Muscle layer of colon (tissue), 2 donors: ENCODE measurements around the gene S100A10.

Source experiments
- H3K27ac ChIP-seq: one replicate; pipeline ENCODE4 v1.7.0; 2013; ENCODE audit warnings: low read depth, mild to moderate bottlenecking, low read length, moderate library complexity
- H3K27me3 ChIP-seq, 2 donors: one replicate each; pipeline ENCODE4 v1.7.0; 2013; ENCODE audit warnings: low read length in 2 of 2, mild to moderate bottlenecking in 2 of 2; ENCODE audit not compliant: insufficient read depth in 2 of 2, control insufficient read depth in 1 of 2
- H3K36me3 ChIP-seq: one replicate; pipeline ENCODE4 v1.7.0; 2013; ENCODE audit warnings: mild to moderate bottlenecking, low read length; ENCODE audit not compliant: insufficient read depth
- H3K4me1 ChIP-seq: one replicate; pipeline ENCODE4 v1.7.0; 2013; ENCODE audit warnings: mild to moderate bottlenecking, low read length; ENCODE audit not compliant: insufficient read depth
- H3K4me3 ChIP-seq, 2 donors: one replicate each; pipeline ENCODE4 v1.7.0; 2013; ENCODE audit warnings: low read length in 2 of 2, low read depth in 1 of 2, mild to moderate bottlenecking in 1 of 2, moderate library complexity in 1 of 2
- H3K9ac ChIP-seq: one replicate; pipeline ENCODE4 v1.7.0; 2013; ENCODE audit warnings: low read length
- H3K9me3 ChIP-seq: one replicate; pipeline ENCODE4 v1.7.0; 2013; ENCODE audit warnings: mild to moderate bottlenecking, low read length
- donor health status: abdominal sarcoma.
- donor health status: Adenocarcinoma of cecum.

The S100A10 gene

GRCh38 chr1:152029144-152029928, 35.7 kb upstream of the S100A10 start:
- Histone ChIP-seq H3K4me3 (no peak overlapping the region), H3K4me1 (peaks cover 4% of the 10 kb centered on the region), H3K27ac (no peak overlapping the region), H3K36me3 (peaks cover 28% of the 10 kb centered on the region), H3K9ac (no peak overlapping the region), H3K27me3 (no peaks in the 10 kb centered on the region), H3K9me3 (no peaks in the 10 kb centered on the region)

- H3K4me3 ChIP-seq: no peak overlapping the region
- no peaks in the 10 kb centered on the region for H3K27me3 ChIP-seq
- no peak overlapping the region for H3K9ac ChIP-seq
- no peak overlapping the region for H3K27ac ChIP-seq
- H3K36me3 ChIP-seq: peaks cover 9% of the 10 kb centered on the region
- H3K4me1 ChIP-seq: no peaks in the 10 kb centered on the region
- H3K9me3 ChIP-seq: no peaks in the 10 kb centered on the region
Observed at GRCh38 chr1:152026895-152027294, 33.2 kb upstream of the S100A10 start.

DNA sequence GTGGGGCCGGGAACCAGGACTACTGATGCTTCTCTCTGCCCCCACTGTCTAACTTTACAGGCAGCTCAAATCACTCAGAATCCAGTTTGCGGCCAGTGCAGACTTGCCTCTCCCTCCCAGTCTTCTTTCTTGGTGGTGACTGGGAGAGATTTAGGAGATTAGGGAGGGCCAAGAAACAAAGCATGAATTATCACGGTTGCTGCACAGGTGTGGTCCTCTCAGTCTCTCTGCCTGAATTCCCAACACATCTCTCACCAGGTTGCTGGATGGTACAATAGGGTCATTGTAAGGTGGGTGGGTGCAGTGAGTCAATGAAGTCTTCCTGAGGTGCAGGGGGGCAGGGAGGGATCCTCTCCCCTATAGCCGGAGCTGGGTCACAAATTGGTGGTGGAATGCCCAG, 30.6 kb upstream of the S100A10 start:
- Histone ChIP-seq H3K27ac (no peak overlapping the region), H3K4me3 (no peak overlapping the region)

DNA sequence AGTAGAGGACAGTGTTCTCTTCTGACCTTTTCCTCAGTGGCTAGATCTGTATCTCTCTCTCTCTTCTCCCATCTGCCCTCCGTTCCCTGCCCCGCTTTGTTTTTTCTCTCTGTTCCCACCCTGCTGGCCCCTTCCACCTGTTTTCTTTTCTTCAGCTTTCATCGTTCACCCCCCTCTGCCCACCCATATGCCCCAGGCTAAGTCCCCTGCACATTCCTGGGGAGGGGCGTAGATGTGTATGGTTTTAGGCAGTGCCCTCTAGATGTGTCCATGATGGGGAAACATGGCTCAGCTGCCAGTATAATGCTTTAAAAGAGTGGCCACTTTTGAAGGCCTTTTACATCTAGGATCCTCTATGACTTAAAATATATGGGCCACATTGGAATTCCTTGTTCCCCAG, 29.6 kb upstream of the S100A10 start:
- Histone ChIP-seq H3K4me3 (no peak overlapping the region), H3K4me1 (no peaks in the 10 kb centered on the region), H3K36me3 (no peaks in the 10 kb centered on the region), H3K27me3 (no peaks in the 10 kb centered on the region), H3K9ac (no peak overlapping the region), H3K27ac (no peak overlapping the region), H3K9me3 (no peaks in the 10 kb centered on the region)

More for the DNA sequence above, 30.6 kb upstream of the S100A10 start:
- Histone ChIP-seq H3K9ac (no peak overlapping the region), H3K4me1 (no peaks in the 10 kb centered on the region), H3K36me3 (no peaks in the 10 kb centered on the region), H3K9me3 (no peaks in the 10 kb centered on the region), H3K27me3 (no peaks in the 10 kb centered on the region)

DNA sequence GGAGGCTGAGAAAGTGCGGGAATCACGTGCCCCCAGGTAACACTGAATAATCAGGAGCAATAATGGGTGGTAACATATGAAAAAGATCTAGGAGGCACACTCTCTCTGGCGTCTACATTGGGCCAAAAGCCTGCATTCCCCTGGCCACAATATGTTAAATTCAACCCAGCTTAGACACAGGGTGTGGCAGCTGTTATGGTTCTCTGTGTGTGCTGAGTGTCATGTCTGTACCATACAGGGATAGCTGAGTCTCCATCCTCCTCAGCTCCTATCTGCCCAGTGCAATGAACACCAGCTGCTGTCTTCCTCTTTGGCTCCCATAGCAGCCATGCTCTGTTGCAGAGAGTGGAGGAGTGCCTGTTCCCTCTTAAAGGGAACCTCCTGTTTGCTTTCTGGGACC, 28.8 kb upstream of the S100A10 start:
- H3K27me3 ChIP-seq: no peaks in the 10 kb centered on the region
- no peak overlapping the region for H3K27ac ChIP-seq
- no peak overlapping the region for H3K4me3 ChIP-seq
- H3K4me1 ChIP-seq: no peaks in the 10 kb centered on the region
- no peaks in the 10 kb centered on the region for H3K36me3 ChIP-seq
- no peaks in the 10 kb centered on the region for H3K9me3 ChIP-seq
- H3K9ac ChIP-seq: no peak overlapping the region

DNA sequence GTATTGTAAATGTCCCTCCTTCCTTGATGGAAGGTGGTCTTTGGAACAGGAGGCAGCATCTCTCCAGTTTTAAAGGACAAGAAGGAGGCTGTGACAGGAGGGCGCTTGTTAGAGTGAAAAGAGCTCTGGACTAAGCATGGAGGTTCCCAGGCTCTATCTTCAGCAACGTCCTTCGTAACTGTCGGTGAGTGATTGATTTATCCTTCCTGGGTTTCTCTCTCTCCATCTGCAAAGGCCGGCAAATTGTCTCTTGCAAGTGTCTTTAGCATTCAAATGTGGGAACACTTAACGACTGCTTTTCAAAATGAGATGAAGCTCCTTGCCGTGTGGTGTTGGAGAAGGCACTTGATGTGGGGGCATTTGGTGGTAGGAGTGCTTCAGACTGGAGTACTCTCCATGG, 27.9 kb upstream of the S100A10 start:
- Histone ChIP-seq H3K9ac (no peak overlapping the region), H3K27ac (no peak overlapping the region), H3K27me3 (no peaks in the 10 kb centered on the region), H3K4me1 (no peaks in the 10 kb centered on the region), H3K9me3 (no peaks in the 10 kb centered on the region), H3K36me3 (no peaks in the 10 kb centered on the region), H3K4me3 (no peak overlapping the region)

GRCh38 chr1:152020849-152021248, 27.2 kb upstream of the S100A10 start:
- Histone ChIP-seq H3K27ac (no peak overlapping the region), H3K4me1 (no peaks in the 10 kb centered on the region), H3K9me3 (no peaks in the 10 kb centered on the region), H3K9ac (no peak overlapping the region), H3K27me3 (no peaks in the 10 kb centered on the region), H3K36me3 (no peaks in the 10 kb centered on the region), H3K4me3 (no peak overlapping the region)

DNA sequence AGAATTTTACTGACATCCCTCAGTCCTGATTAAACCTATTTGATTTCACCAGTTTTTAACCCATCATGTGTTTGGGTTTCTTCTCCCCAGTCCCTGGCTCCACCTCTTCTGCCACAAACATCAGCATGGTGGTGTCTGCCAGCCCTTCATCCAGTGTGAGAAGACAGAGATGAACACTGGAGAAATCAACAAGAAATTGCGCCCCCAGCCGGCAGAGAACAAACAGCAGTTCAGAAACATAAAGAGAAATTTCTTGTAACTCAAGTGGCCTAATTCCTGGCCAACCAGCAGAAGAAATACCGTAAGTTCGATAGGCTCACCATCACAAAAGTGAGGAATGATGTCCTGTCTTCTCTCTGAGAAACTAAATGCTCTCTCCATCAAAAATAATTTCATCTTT, 24.9 kb upstream of the S100A10 start:
- no peak overlapping the region for H3K27ac ChIP-seq
- no peak overlapping the region for H3K4me3 ChIP-seq
- H3K9me3 ChIP-seq: no peaks in the 10 kb centered on the region
- H3K36me3 ChIP-seq: no peaks in the 10 kb centered on the region
- H3K27me3 ChIP-seq: no peaks in the 10 kb centered on the region
- no peaks in the 10 kb centered on the region for H3K4me1 ChIP-seq
- no peak overlapping the region for H3K9ac ChIP-seq

DNA sequence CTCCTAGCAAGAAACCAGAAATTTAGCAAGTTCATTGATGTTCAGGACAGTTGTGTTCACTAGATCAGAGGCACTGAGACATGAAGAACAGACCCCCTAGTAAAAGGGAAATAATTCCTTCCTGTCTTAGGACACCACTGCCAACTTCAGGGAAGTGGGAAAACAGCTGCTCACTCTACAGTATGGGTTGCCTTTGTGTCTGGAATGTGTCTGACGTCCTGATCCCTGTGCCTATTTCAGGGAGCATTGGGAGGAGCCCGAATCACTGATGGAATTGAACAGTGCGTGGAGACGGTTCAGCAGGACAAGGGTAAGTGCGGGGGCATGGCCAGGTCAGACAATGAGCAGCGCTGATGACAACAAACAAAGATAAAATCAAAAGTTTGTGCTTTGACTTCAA, 22.1 kb upstream of the S100A10 start:
- Histone ChIP-seq H3K4me3 (no peak overlapping the region), H3K36me3 (no peaks in the 10 kb centered on the region), H3K4me1 (no peaks in the 10 kb centered on the region), H3K9me3 (no peaks in the 10 kb centered on the region), H3K27ac (no peak overlapping the region), H3K9ac (no peak overlapping the region), H3K27me3 (no peaks in the 10 kb centered on the region)

DNA sequence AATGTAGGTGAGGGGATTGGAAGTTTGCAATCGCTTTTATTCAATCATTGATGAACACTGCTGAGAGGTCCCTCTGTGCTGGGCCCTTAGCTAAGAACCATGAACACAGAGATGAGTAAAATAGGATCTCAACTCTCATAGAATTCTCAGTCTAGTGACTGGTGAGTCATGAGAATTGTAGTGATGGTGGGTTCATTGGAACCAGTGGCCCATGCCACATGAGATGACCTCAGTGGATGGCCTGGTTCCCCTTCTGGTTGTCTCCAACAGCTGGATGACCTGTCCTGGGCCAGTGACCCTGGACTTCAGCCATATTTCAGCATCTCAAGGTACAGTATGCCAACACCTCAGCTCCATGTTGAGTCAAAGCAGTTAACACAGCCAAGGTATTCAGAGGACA, 21.3 kb upstream of the S100A10 start:
- Histone ChIP-seq H3K4me1 (no peaks in the 10 kb centered on the region), H3K27me3 (no peaks in the 10 kb centered on the region), H3K9ac (no peak overlapping the region), H3K9me3 (no peaks in the 10 kb centered on the region), H3K4me3 (no peak overlapping the region), H3K27ac (no peak overlapping the region), H3K36me3 (no peaks in the 10 kb centered on the region)

DNA sequence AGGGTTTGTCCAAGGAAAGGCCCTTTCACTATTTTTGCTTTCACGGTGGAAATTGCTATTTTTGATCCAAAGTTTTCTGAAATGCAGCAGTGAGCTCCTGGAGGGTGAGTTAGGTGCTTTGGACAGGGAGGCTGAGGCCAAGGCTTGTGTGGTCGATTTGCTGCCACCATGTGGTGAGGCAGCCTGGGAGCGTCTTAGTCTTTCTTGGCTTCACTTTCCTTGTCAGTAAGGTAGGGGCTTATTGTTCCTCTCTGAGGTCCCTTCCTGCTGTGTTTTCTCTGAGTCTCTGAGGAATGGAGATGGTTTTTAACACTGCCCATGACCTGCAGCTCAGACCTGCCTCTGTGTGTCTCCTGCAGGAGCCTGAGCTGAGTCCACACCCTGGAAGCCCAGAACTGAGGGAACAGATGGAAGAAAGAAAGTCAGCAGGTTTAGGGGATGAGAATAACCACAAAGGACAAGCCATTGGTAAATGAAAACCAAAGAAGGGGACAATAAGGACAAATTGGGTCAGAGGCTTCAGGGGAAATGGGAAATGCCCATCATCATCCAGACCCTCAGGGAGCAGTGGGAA, 20.1 kb upstream of the S100A10 start:
- no peak overlapping the region for H3K27ac ChIP-seq
- no peaks in the 10 kb centered on the region for H3K9me3 ChIP-seq
- H3K27me3 ChIP-seq: no peaks in the 10 kb centered on the region
- no peak overlapping the region for H3K9ac ChIP-seq
- no peaks in the 10 kb centered on the region for H3K36me3 ChIP-seq
- no peak overlapping the region for H3K4me3 ChIP-seq
- no peaks in the 10 kb centered on the region for H3K4me1 ChIP-seq

- H3K9ac ChIP-seq: no peak overlapping the region
- H3K27ac ChIP-seq: no peak overlapping the region
- no peaks in the 10 kb centered on the region for H3K27me3 ChIP-seq
- H3K4me1 ChIP-seq: no peaks in the 10 kb centered on the region
- H3K4me3 ChIP-seq: no peak overlapping the region
- H3K9me3 ChIP-seq: no peaks in the 10 kb centered on the region
- no peaks in the 10 kb centered on the region for H3K36me3 ChIP-seq
Observed at GRCh38 chr1:152009691-152010090, 16.0 kb upstream of the S100A10 start.
